IMR-90 (cell line): Measurements from ENCODE around the gene CSH2. TPM values are rescaled to one million over a fixed set of nuclear protein-coding genes. Genes with fewer than 3 reads are reported as not detected.

Source experiments
- ATAC-seq: fragments of 200-7000 bp; cut with Tn5 transposase; 2 replicates; pipeline ENCODE4 v1.9.1; 2020; ENCODE audit warnings: low read depth, mild to moderate bottlenecking, moderate library complexity
- BruUV-seq: library from RNA; stranded (reverse); fragments of 400-500 nt; replicated peaks from 2 replicates; lab custom pipeline; 2021; lab: Mats Ljungman, UMichigan
- CTCF ChIA-PET: fragments of 300-600 bp; formaldehyde crosslinking; extraction: SDS; loops from one replicate; lab custom pipeline; 2021; ENCODE audit warnings: antibody characterized with exemption; lab: Yijun Ruan, JAX
- POLR2A ChIA-PET: fragments of 300-600 bp; sonication (Branson Sonifier 250); formaldehyde crosslinking; loops from one replicate; lab custom pipeline; 2022; ENCODE audit warnings: antibody characterized with exemption; ENCODE audit not compliant: unreplicated experiment; lab: Charles Lee
- DNase-seq: peaks from one replicate; pipeline ENCODE4 v3.0.0; 2013
- H2AFZ ChIP-seq: replicated peaks from 2 replicates; pipeline ENCODE3; 2013; ENCODE audit warnings: low read length, mild to moderate bottlenecking; ENCODE audit not compliant: poor library complexity
- H2AK5ac ChIP-seq: 2 replicates; pipeline ENCODE4 v1.6.1; 2013; ENCODE audit warnings: low read depth, low read length, inconsistent platforms
- H2AK9ac ChIP-seq: replicated peaks from 2 replicates; pipeline ENCODE3; 2013; ENCODE audit warnings: mild to moderate bottlenecking, low read depth, low read length, moderate library complexity; ENCODE audit not compliant: poor library complexity
- H2BK120ac ChIP-seq: 2 replicates; pipeline ENCODE4 v1.6.1; 2013; ENCODE audit warnings: low read depth, low read length, inconsistent platforms
- H2BK15ac ChIP-seq: 3 replicates; pipeline ENCODE4 v1.6.1; 2013; ENCODE audit warnings: low read depth, low read length, inconsistent platforms
- H2BK20ac ChIP-seq: 2 replicates; pipeline ENCODE4 v1.6.1; 2013; ENCODE audit warnings: low read depth, mild to moderate bottlenecking, inconsistent platforms, low read length, moderate library complexity
- H2BK5ac ChIP-seq: 2 replicates; pipeline ENCODE4 v1.6.1; 2013; ENCODE audit warnings: mild to moderate bottlenecking, low read depth, low read length, inconsistent platforms; ENCODE audit not compliant: poor library complexity, severe bottlenecking
- H3K14ac ChIP-seq: replicated peaks from 2 replicates; pipeline ENCODE4 v1.6.1; 2013; ENCODE audit warnings: low read depth, low read length, inconsistent platforms
- H3K18ac ChIP-seq: 2 replicates; pipeline ENCODE4 v1.6.1; 2013; ENCODE audit warnings: low read depth, low read length, control low read depth
- H3K23ac ChIP-seq: 2 replicates; pipeline ENCODE4 v1.6.1; 2013; ENCODE audit warnings: low read depth, low read length, inconsistent platforms
- H3K27ac ChIP-seq: 2 replicates; pipeline ENCODE4 v1.5.1; 2013; ENCODE audit warnings: mild to moderate bottlenecking, control low read depth, low read length; ENCODE audit not compliant: insufficient read depth
- H3K27me3 ChIP-seq: 2 replicates; pipeline ENCODE4 v1.6.1; 2013; ENCODE audit warnings: low read length; ENCODE audit not compliant: control insufficient read depth, insufficient read depth
- H3K36me3 ChIP-seq: 2 replicates; pipeline ENCODE4 v1.6.1; 2013; ENCODE audit warnings: low read length, mixed read lengths; ENCODE audit not compliant: control insufficient read depth, insufficient read depth
- H3K4ac ChIP-seq: 2 replicates; pipeline ENCODE4 v1.6.1; 2013; ENCODE audit warnings: low read depth, low read length, inconsistent platforms
- H3K4me1 ChIP-seq: 2 replicates; pipeline ENCODE4 v1.6.1; 2013; ENCODE audit warnings: low read length, mixed read lengths; ENCODE audit not compliant: control insufficient read depth, insufficient read depth
- H3K4me2 ChIP-seq: 2 replicates; pipeline ENCODE4 v1.6.1; 2013; ENCODE audit warnings: low read depth, mild to moderate bottlenecking, control low read depth, low read length, moderate library complexity
- H3K4me3 ChIP-seq: 2 replicates; pipeline ENCODE4 v1.5.1; 2013; ENCODE audit warnings: low read depth, mild to moderate bottlenecking, control low read depth, low read length, moderate library complexity; ENCODE audit not compliant: insufficient read depth
- H3K56ac ChIP-seq: 2 replicates; pipeline ENCODE4 v1.6.1; 2013; ENCODE audit warnings: low read length, inconsistent platforms; ENCODE audit not compliant: insufficient read depth; ENCODE audit errors: extremely low read depth
- H3K79me1 ChIP-seq, 2 experiments: 2 replicates each; pipeline ENCODE4 v1.6.1; 2013; ENCODE audit warnings: low read length in 2 of 2, inconsistent platforms in 1 of 2, low read depth in 1 of 2
- H3K9ac ChIP-seq: 2 replicates; pipeline ENCODE4 v1.6.1; 2013; ENCODE audit warnings: low read depth, low read length, control low read depth
- H3K9me1 ChIP-seq: 2 replicates; pipeline ENCODE4 v1.6.1; 2013; ENCODE audit warnings: low read length, inconsistent platforms; ENCODE audit not compliant: insufficient read depth
- H3K9me3 ChIP-seq: 2 replicates; pipeline ENCODE4 v1.6.1; 2013; ENCODE audit warnings: low read length; ENCODE audit not compliant: control insufficient read depth, insufficient read depth
- H4K20me1 ChIP-seq: 2 replicates; pipeline ENCODE4 v1.6.1; 2013; ENCODE audit warnings: low read length, inconsistent platforms; ENCODE audit not compliant: insufficient read depth
- H4K5ac ChIP-seq: 2 replicates; pipeline ENCODE4 v1.6.1; 2013; ENCODE audit warnings: mild to moderate bottlenecking, low read depth, low read length, control low read depth
- H4K8ac ChIP-seq, 2 experiments: 2 replicates each; pipeline ENCODE4 v1.6.1; 2013; ENCODE audit warnings: low read depth in 2 of 2, low read length in 2 of 2, control low read depth in 1 of 2, inconsistent platforms in 1 of 2
- H4K91ac ChIP-seq: 2 replicates; pipeline ENCODE4 v1.6.1; 2013; ENCODE audit warnings: low read depth, low read length, inconsistent platforms; ENCODE audit not compliant: insufficient read depth
- MXI1 ChIP-seq: IDR thresholded peaks from 2 replicates; pipeline ENCODE4 v1.6.1; 2012; ENCODE audit warnings: low read depth, mild to moderate bottlenecking, low read length, moderate library complexity, borderline replicate concordance
- WGBS, 2 experiments: methylation state at CpG; one replicate each; pipeline versions ENCODE4 v1.1.5 to v1.1.7; 2013; ENCODE audit warnings: missing lambda C conversion rate in 2 of 2; ENCODE audit not compliant: insufficient read length in 1 of 2; ENCODE audit errors: extremely low coverage in 2 of 2; 5-methylcytosine and 5-hydroxymethylcytosine counted together
- dilution Hi-C: fragments of 300-500 bp; cut with HindIII; formaldehyde crosslinking; loops from one replicate; pipeline ENCODE4 v1.14.3; 2018; ENCODE audit warnings: low sequenced_read_pairs; ENCODE audit not compliant: unreplicated experiment
- in situ Hi-C: fragments of 300-500 bp; cut with MboI; formaldehyde crosslinking; loops from 3 replicates; pipeline ENCODE4 v1.14.3; 2019; ENCODE audit warnings: low sequenced_read_pairs, inconsistent platforms, mixed read lengths
- intact Hi-C: fragments of 100-400 bp; cut with micrococcal nuclease; formaldehyde crosslinking; loops from 2 replicates; pipeline ENCODE4 v1.10.0; 2022
- polyA plus RNA-seq, 3 experiments: library from polyadenylated mRNA; depleted of rRNA; stranded (reverse); fragments of >200 nt; gene quantifications; 2 replicates each; pipeline ENCODE4 v1.2.3, GENCODE V29; 2012; ENCODE audit warnings: low replicate concordance in 1 of 3
- total RNA-seq: library from RNA; depleted of rRNA; stranded (reverse); fragments of >200 nt; gene quantifications from 2 replicates; pipeline ENCODE4 v1.2.3, GENCODE V29; 2012
- TF ChIP-seq, protein P1 (sequence below): conservative IDR thresholded peaks from 2 replicates; pipeline ENCODE4 v1.5.1; 2012; ENCODE audit warnings: mild to moderate bottlenecking, low read depth, low read length, improper control_type of control experiment

CSH2 gene
- total and polyA plus RNA-seq, 2 of the 4 experiments (the other 2 are of a cell fraction) = not detected

- no peak overlapping the region for H3K18ac ChIP-seq
- no peak overlapping the region for H2BK20ac ChIP-seq
- 0 out of 2 replicates have a peak, but pooled peaks cover 1% of the 10 kb centered on the region for H3K9me3 ChIP-seq
- H4K91ac ChIP-seq = no peak overlapping the region
- no peak overlapping the region for H4K8ac ChIP-seq
- H3K27me3 ChIP-seq = peaks cover 21% of the 10 kb centered on the region
- dilution Hi-C loops = no loop called here
- TF ChIP-seq, protein P1, sequence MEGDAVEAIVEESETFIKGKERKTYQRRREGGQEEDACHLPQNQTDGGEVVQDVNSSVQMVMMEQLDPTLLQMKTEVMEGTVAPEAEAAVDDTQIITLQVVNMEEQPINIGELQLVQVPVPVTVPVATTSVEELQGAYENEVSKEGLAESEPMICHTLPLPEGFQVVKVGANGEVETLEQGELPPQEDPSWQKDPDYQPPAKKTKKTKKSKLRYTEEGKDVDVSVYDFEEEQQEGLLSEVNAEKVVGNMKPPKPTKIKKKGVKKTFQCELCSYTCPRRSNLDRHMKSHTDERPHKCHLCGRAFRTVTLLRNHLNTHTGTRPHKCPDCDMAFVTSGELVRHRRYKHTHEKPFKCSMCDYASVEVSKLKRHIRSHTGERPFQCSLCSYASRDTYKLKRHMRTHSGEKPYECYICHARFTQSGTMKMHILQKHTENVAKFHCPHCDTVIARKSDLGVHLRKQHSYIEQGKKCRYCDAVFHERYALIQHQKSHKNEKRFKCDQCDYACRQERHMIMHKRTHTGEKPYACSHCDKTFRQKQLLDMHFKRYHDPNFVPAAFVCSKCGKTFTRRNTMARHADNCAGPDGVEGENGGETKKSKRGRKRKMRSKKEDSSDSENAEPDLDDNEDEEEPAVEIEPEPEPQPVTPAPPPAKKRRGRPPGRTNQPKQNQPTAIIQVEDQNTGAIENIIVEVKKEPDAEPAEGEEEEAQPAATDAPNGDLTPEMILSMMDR = no peak
- no peak for TF ChIP-seq MXI1
- no peak for ATAC-seq
- no peak overlapping the region for H3K4me2 ChIP-seq
- H2AK9ac ChIP-seq = no peak overlapping the region
- DNase-seq = no peak
- H3K4me1 ChIP-seq = no peaks in the 10 kb centered on the region
- intact Hi-C loops = no loop called here
- H4K20me1 ChIP-seq = no peaks in the 10 kb centered on the region
- WGBS, 2 experiments = no CpG with 5 or more reads among the region's 2 CpGs
- no peak overlapping the region for H3K14ac ChIP-seq
- H3K9me1 ChIP-seq = no peaks in the 10 kb centered on the region
- H3K27ac ChIP-seq = no peak overlapping the region
- ChIA-PET POLR2A (no interaction called here), CTCF (no interaction called here)
- no peak overlapping the region for H2BK120ac ChIP-seq
- no peak overlapping the region for H3K56ac ChIP-seq
- H3K23ac ChIP-seq = no peak overlapping the region
- H2BK15ac ChIP-seq = no peak overlapping the region
- H2BK5ac ChIP-seq = no peak overlapping the region
- BruUV-seq = no TSS peak
- H3K79me1 ChIP-seq = no peaks in the 10 kb centered on the region
- no peak overlapping the region for H3K4me3 ChIP-seq
- no peak overlapping the region for H3K9ac ChIP-seq
- H4K5ac ChIP-seq = no peak overlapping the region
- H3K4ac ChIP-seq = no peak overlapping the region
- no peak overlapping the region for H2AK5ac ChIP-seq
- in situ Hi-C loops = no loop called here
- H3K36me3 ChIP-seq = no peaks in the 10 kb centered on the region
- H2AFZ ChIP-seq = no peak overlapping the region
Measured at GRCh38 chr17:63853260-63853659, 20.2 kb downstream of the CSH2 start.
